Natural killer cell treated with Interleukin-12 subunit alpha and Interleukin-12 subunit beta and Interleukin-15 and Interleukin-18, amount 100 ng/mL, for 72 hours (primary cell): ENCODE measurements around the gene DUSP7. TPM values are rescaled to one million over a fixed set of nuclear protein-coding genes. Genes with fewer than 3 reads are reported as not detected.

ENCODE experiments used
- ATAC-seq, 2 donors: fragments of 150-1000 bp; cut with Tn5 transposase in 1 of 2; sonication (Bioruptor Pico), chemical (Tn5 transposase) in 1 of 2; 2 replicates each; pipeline ENCODE4 v1.10.0; 2021
- DNase-seq: peaks from one replicate; pipeline ENCODE4 v3.0.0; 2022; ENCODE audit warnings: low spot score
- H3K27ac Mint-ChIP-seq, 2 donors: 1 replicate in 1 of 2; 2 replicates in 1 of 2; pipeline ENCODE4 v1.8.0; 2022; ENCODE audit warnings: mixed read lengths in 2 of 2, mild to moderate bottlenecking in 1 of 2, moderate library complexity in 1 of 2
- H3K27me3 Mint-ChIP-seq, 2 donors: 1 replicate in 1 of 2; 2 replicates in 1 of 2; pipeline ENCODE4 v1.8.0; 2022; ENCODE audit warnings: mixed read lengths in 2 of 2
- H3K36me3 Mint-ChIP-seq: one replicate; pipeline ENCODE4 v1.8.0; 2022; ENCODE audit warnings: mixed read lengths
- H3K4me1 Mint-ChIP-seq, 2 donors: 1 replicate in 1 of 2; 2 replicates in 1 of 2; pipeline ENCODE4 v1.8.0; 2022; ENCODE audit warnings: low read depth in 2 of 2, mixed read lengths in 2 of 2, mild to moderate bottlenecking in 1 of 2
- H3K4me3 Mint-ChIP-seq: one replicate; pipeline ENCODE4 v1.8.0; 2022; ENCODE audit warnings: mixed read lengths
- H3K9me3 Mint-ChIP-seq: 2 replicates; pipeline ENCODE4 v1.8.0; 2022; ENCODE audit warnings: mixed read lengths
- total RNA-seq, 2 donors: library from RNA; stranded (reverse); gene quantifications; one replicate each; pipeline ENCODE4 v1.2.3, GENCODE V29; 2022

DUSP7 gene
- 10 to 100 TPM; 19.4 to 31.0 TPM for total RNA-seq

- peak; percentile 63 to 68 for ATAC-seq
- Mint-ChIP-seq H3K27ac (peak within 1 kb of the TSS; percentile 95 to 99), H3K9me3 (no peaks in the 10 kb centered on the region), H3K36me3 (no peaks in the 10 kb centered on the region), H3K27me3 (no peaks in the 10 kb centered on the region), H3K4me1 (peaks cover 29 to 34% of the 10 kb centered on the region in 2 donors), H3K4me3 (peak within 1 kb of the TSS; percentile 93)
- DNase-seq: peak; percentile 82
These were observed at the start of gene DUSP7 for GRCh38 chr3:52056521-52056967. TSS of gene DUSP7 (minus strand) at chr3:52056571. CDS start at chr3:52056366, 205 bp downstream.

GRCh38 chr3:52104684-52105640, 48.6 kb upstream of the DUSP7 start:
- no peaks in the 10 kb centered on the region for H3K27me3 Mint-ChIP-seq

GRCh38 chr3:52102934-52103333, 46.6 kb upstream of the DUSP7 start:
- no peak for ATAC-seq
- no peaks in the 10 kb centered on the region for H3K27me3 Mint-ChIP-seq
- DNase-seq: no peak
- H3K27ac Mint-ChIP-seq: no peak overlapping the region
- no peaks in the 10 kb centered on the region for H3K9me3 Mint-ChIP-seq
- peaks cover 18% of the 10 kb centered on the region for H3K36me3 Mint-ChIP-seq
- H3K4me3 Mint-ChIP-seq: no peak overlapping the region
- peaks cover 12 to 18% of the 10 kb centered on the region in 2 donors for H3K4me1 Mint-ChIP-seq

More at GRCh38 chr3:52104684-52105640, 48.6 kb upstream of the DUSP7 start:
- peaks cover 18% of the 10 kb centered on the region for H3K36me3 Mint-ChIP-seq
- DNase-seq (peak; percentile 29), ATAC-seq (no peak)
- H3K4me3 Mint-ChIP-seq: no peak overlapping the region
- H3K9me3 Mint-ChIP-seq: no peaks in the 10 kb centered on the region
- H3K4me1 Mint-ChIP-seq: peaks cover 14 to 19% of the 10 kb centered on the region in 2 donors
- no peak overlapping the region for H3K27ac Mint-ChIP-seq

- no peaks in the 10 kb centered on the region for H3K9me3 Mint-ChIP-seq
- DNase-seq: peak; percentile 12
These were observed 42.6 kb upstream of the DUSP7 start for GRCh38 chr3:52099001-52099401.

GRCh38 chr3:52097851-52098507, 41.6 kb upstream of the DUSP7 start:
- H3K27ac Mint-ChIP-seq: no peak overlapping the region
- ATAC-seq: no peak
- H3K36me3 Mint-ChIP-seq: peaks cover 18% of the 10 kb centered on the region
- no peaks in the 10 kb centered on the region for H3K9me3 Mint-ChIP-seq
- DNase-seq: peak; percentile 32
- no peak overlapping the region for H3K4me3 Mint-ChIP-seq
- no peaks in the 10 kb centered on the region for H3K27me3 Mint-ChIP-seq
- peaks cover 12 to 20% of the 10 kb centered on the region in 2 donors for H3K4me1 Mint-ChIP-seq

More at GRCh38 chr3:52099001-52099401, 42.6 kb upstream of the DUSP7 start:
- no peak for ATAC-seq
- no peaks in the 10 kb centered on the region for H3K27me3 Mint-ChIP-seq
- no peak overlapping the region for H3K4me3 Mint-ChIP-seq
- peaks cover 12 to 20% of the 10 kb centered on the region in 2 donors for H3K4me1 Mint-ChIP-seq
- peak overlapping the region in 1 of 2 donors; percentile 64 for H3K27ac Mint-ChIP-seq
- peaks cover 18% of the 10 kb centered on the region for H3K36me3 Mint-ChIP-seq

- H3K27ac Mint-ChIP-seq: peak overlapping the region in 1 of 2 donors; percentile 77
These were observed 39.8 kb upstream of the DUSP7 start for GRCh38 chr3:52095990-52096775.

GRCh38 chr3:52094571-52095485, 38.5 kb upstream of the DUSP7 start:
- ATAC-seq (no peak), DNase-seq (peak; percentile 22)
- no peaks in the 10 kb centered on the region for H3K9me3 Mint-ChIP-seq
- H3K36me3 Mint-ChIP-seq: no peaks in the 10 kb centered on the region
- H3K27me3 Mint-ChIP-seq: no peaks in the 10 kb centered on the region
- H3K4me3 Mint-ChIP-seq: no peak overlapping the region
- no peak overlapping the region for H3K27ac Mint-ChIP-seq
- H3K4me1 Mint-ChIP-seq: peaks cover 4 to 15% of the 10 kb centered on the region in 2 donors

More at GRCh38 chr3:52095990-52096775, 39.8 kb upstream of the DUSP7 start:
- no peaks in the 10 kb centered on the region for H3K9me3 Mint-ChIP-seq
- peaks cover 8% of the 10 kb centered on the region for H3K36me3 Mint-ChIP-seq
- no peak for ATAC-seq
- DNase-seq: peak; percentile 34
- H3K4me3 Mint-ChIP-seq: no peak overlapping the region
- H3K4me1 Mint-ChIP-seq: peaks cover 12 to 24% of the 10 kb centered on the region in 2 donors
- no peaks in the 10 kb centered on the region for H3K27me3 Mint-ChIP-seq

GRCh38 chr3:52093756-52094545, 37.6 kb upstream of the DUSP7 start:
- ATAC-seq (no peak), DNase-seq (peak; percentile 12)
- H3K9me3 Mint-ChIP-seq: no peaks in the 10 kb centered on the region
- no peaks in the 10 kb centered on the region for H3K27me3 Mint-ChIP-seq
- no peak overlapping the region for H3K27ac Mint-ChIP-seq
- H3K36me3 Mint-ChIP-seq: no peaks in the 10 kb centered on the region
- no peak overlapping the region for H3K4me3 Mint-ChIP-seq
- peaks cover 0 to 9% of the 10 kb centered on the region in 2 donors for H3K4me1 Mint-ChIP-seq

GRCh38 chr3:52092891-52093290, 36.5 kb upstream of the DUSP7 start:
- no peak overlapping the region for H3K27ac Mint-ChIP-seq
- no peaks in the 10 kb centered on the region for H3K36me3 Mint-ChIP-seq
- H3K4me1 Mint-ChIP-seq: peaks cover under 1 to 10% of the 10 kb centered on the region in 2 donors
- no peaks in the 10 kb centered on the region for H3K9me3 Mint-ChIP-seq
- no peaks in the 10 kb centered on the region for H3K27me3 Mint-ChIP-seq
- no peak for ATAC-seq
- DNase-seq: peak; percentile 16
- H3K4me3 Mint-ChIP-seq: no peak overlapping the region

GRCh38 chr3:52092271-52092660, 35.9 kb upstream of the DUSP7 start:
- Mint-ChIP-seq H3K27me3 (no peaks in the 10 kb centered on the region), H3K4me1 (peaks cover 7 to 16% of the 10 kb centered on the region in 2 donors)

GRCh38 chr3:52091586-52092270, 35.4 kb upstream of the DUSP7 start:
- H3K27me3 Mint-ChIP-seq: no peaks in the 10 kb centered on the region
- no peaks in the 10 kb centered on the region for H3K9me3 Mint-ChIP-seq
- no peak overlapping the region for H3K27ac Mint-ChIP-seq
- H3K4me1 Mint-ChIP-seq: peaks cover 12 to 21% of the 10 kb centered on the region in 2 donors
- no peak for ATAC-seq
- H3K4me3 Mint-ChIP-seq: no peak overlapping the region
- peak; percentile 34 for DNase-seq
- no peaks in the 10 kb centered on the region for H3K36me3 Mint-ChIP-seq

More at GRCh38 chr3:52092271-52092660, 35.9 kb upstream of the DUSP7 start:
- ATAC-seq (no peak), DNase-seq (no peak)
- Mint-ChIP-seq H3K9me3 (no peaks in the 10 kb centered on the region), H3K27ac (no peak overlapping the region), H3K36me3 (no peaks in the 10 kb centered on the region), H3K4me3 (no peak overlapping the region)
